ENCODE measurements around the gene ENTHD1. TPM values are rescaled to one million over a fixed set of nuclear protein-coding genes. Genes with fewer than 3 reads are reported as not detected.

Gene ENTHD1
- total RNA-seq, 4 donors from 2014 or later: 0.14 TPM; not detected in 3

GRCh38 chr22:39931251-39931650 is 37.7 kb upstream of the ENTHD1 start:
- no peaks in the 10 kb centered on the region for H3K36me3 ChIP-seq
- no peaks in the 10 kb centered on the region for H3K4me1 ChIP-seq
- no peaks in the 10 kb centered on the region for H3K9me3 ChIP-seq
- H3K27me3 ChIP-seq: peaks cover 0 to 4% of the 10 kb centered on the region in 2 donors
- H3K27ac ChIP-seq: no peak overlapping the region
- no peak for DNase-seq
- TF ChIP-seq, protein P1, sequence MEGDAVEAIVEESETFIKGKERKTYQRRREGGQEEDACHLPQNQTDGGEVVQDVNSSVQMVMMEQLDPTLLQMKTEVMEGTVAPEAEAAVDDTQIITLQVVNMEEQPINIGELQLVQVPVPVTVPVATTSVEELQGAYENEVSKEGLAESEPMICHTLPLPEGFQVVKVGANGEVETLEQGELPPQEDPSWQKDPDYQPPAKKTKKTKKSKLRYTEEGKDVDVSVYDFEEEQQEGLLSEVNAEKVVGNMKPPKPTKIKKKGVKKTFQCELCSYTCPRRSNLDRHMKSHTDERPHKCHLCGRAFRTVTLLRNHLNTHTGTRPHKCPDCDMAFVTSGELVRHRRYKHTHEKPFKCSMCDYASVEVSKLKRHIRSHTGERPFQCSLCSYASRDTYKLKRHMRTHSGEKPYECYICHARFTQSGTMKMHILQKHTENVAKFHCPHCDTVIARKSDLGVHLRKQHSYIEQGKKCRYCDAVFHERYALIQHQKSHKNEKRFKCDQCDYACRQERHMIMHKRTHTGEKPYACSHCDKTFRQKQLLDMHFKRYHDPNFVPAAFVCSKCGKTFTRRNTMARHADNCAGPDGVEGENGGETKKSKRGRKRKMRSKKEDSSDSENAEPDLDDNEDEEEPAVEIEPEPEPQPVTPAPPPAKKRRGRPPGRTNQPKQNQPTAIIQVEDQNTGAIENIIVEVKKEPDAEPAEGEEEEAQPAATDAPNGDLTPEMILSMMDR (IDR thresholded peaks at IDR 0.05): no peak
- no peak for TF ChIP-seq POLR2A (IDR thresholded peaks at IDR 0.05)
- H3K4me3 ChIP-seq: no peak overlapping the region
- intact Hi-C loops (cut with DNase I; ENCODE audit: low total_unique reads): no loop called here

DNA sequence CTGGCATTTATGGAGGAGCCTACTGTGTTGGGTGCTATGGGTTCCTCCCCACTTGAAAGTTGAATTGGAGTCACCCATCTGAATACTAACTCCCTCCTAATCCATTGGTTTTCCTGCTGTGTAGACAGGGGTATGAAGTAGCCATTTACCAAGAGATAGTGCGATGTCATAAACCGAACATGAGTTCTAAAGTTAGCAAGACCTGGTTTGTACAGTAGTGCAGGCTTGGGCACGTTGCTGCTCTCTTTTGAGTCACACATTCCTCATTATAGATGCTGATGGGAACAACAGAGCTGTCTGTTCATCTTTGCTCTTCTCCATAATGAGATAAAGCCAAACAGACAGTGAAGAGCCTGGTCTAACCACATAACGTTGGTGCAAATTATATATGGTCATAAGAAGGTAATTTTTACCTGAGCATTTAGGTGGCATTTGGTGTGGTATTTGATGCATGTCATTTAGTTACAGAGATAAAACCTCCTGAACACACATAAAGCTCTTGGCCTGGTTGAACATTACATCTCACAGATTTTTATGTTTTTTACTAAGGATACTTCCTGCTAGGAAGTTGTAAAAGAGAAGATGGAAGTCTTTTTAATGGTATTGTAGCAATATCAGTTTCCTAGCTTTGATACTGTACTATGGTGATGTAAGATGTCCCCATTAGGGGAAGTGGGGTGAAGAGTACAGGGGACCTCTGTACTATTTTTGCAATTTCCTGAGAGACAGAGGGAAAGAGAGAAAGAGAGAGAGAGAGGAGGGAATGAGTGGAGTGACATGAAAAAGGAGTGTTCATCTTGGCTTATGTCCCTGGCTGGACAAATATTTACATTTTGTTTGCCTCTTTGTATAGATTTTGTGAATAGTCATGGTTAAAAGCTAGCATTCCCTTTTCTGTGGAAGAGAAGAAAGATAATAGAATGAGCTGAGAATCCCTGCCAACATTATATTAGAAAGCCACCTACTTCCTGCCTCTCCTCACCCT is 35.3 kb upstream of the ENTHD1 start:
- Histone ChIP-seq H3K4me3 (no peak overlapping the region), H3K36me3 (no peaks in the 10 kb centered on the region), H3K4me1 (no peaks in the 10 kb centered on the region), H3K27ac (no peak overlapping the region), H3K9me3 (no peaks in the 10 kb centered on the region), H3K27me3 (peaks cover 0 to 5% of the 10 kb centered on the region in 2 donors)
- intact Hi-C loops (cut with DNase I; ENCODE audit: low total_unique reads): no loop called here
- TF ChIP-seq POLR2A (IDR thresholded peaks at IDR 0.05): no peak
- TF ChIP-seq, protein P1 (IDR thresholded peaks at IDR 0.05): no peak
- DNase-seq: no peak

DNA sequence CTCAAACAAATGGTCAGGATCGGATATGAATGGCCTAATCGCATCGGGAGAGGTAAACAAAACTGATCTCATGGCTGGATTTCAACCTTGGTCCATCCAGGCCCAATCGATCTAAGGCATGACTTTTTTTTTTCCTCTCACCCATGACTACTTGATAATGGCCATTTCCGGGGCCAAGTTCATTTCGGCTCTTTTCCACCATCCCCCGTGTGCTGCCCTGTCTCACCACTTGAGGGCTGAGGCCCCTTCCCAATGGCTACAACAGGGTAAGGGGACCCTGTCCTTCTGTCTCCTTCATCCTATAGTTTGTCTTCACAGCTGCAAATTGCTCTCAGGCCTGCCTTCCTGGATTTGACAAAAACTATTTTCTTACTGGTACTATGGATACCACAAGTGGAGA is 34.0 kb upstream of the ENTHD1 start:
- no peaks in the 10 kb centered on the region for H3K4me1 ChIP-seq
- no peak overlapping the region for H3K27ac ChIP-seq
- DNase-seq: no peak
- TF ChIP-seq POLR2A (IDR thresholded peaks at IDR 0.05): no peak
- TF ChIP-seq, protein P1 (IDR thresholded peaks at IDR 0.05): no peak
- no peaks in the 10 kb centered on the region for H3K9me3 ChIP-seq
- intact Hi-C loops (cut with DNase I; ENCODE audit: low total_unique reads): no loop called here
- peaks cover 0 to 5% of the 10 kb centered on the region in 2 donors for H3K27me3 ChIP-seq
- no peaks in the 10 kb centered on the region for H3K36me3 ChIP-seq
- no peak overlapping the region for H3K4me3 ChIP-seq

- peaks cover 0 to 5% of the 10 kb centered on the region in 2 donors for H3K27me3 ChIP-seq
- H3K4me1 ChIP-seq: no peaks in the 10 kb centered on the region
- H3K27ac ChIP-seq: no peak overlapping the region
- no peak for DNase-seq
- TF ChIP-seq POLR2A (IDR thresholded peaks at IDR 0.05): no peak
- TF ChIP-seq, protein P1 (IDR thresholded peaks at IDR 0.05): no peak
- intact Hi-C loops (cut with DNase I; ENCODE audit: low total_unique reads): no loop called here
- no peaks in the 10 kb centered on the region for H3K9me3 ChIP-seq
- no peaks in the 10 kb centered on the region for H3K36me3 ChIP-seq
- no peak overlapping the region for H3K4me3 ChIP-seq
Observed at GRCh38 chr22:39926753-39927152, 33.2 kb upstream of the ENTHD1 start.

Data from uterus (tissue), 4 donors.